ENCODE results near the gene KAT6B.

DNA sequence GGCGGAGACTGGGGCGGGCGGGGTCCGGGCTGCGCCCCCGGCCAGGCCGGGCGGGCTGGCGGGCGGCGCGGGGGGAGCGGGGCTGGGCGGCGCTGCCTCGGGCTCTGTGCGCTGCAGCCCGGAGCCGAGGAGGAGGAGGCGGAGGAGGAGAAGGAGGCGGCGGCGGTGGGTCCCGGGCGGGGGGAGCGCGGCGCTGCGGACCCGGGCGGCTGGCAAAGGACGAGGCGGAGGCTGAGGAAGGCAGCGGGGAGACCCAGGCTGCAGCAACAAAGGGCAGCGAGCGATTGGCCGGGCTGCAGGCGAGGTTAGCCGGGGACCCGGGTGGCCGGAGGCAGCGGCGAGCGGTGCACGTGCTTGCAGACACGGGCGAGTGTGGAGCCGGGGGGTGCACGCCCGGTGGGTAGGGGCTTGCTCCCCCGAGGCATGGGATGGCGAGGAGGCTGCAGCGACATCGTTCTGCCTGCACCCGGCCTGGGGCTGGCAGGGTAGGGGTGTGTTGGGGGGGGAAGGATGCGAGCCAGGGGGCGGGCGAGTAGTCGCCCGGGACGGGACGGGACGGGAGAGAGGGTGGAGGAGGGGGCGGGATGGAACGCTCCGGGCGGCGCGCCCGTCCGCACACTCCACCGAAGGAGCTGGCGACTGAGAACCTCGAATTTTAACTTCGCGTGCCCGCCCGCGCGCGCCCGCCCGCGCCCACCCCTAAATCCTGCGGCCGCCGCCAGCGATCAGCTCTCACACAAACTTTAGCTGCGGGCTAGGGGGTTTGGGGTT is 844 bp upstream of the KAT6B start:
- TF ChIP-seq, protein P1, sequence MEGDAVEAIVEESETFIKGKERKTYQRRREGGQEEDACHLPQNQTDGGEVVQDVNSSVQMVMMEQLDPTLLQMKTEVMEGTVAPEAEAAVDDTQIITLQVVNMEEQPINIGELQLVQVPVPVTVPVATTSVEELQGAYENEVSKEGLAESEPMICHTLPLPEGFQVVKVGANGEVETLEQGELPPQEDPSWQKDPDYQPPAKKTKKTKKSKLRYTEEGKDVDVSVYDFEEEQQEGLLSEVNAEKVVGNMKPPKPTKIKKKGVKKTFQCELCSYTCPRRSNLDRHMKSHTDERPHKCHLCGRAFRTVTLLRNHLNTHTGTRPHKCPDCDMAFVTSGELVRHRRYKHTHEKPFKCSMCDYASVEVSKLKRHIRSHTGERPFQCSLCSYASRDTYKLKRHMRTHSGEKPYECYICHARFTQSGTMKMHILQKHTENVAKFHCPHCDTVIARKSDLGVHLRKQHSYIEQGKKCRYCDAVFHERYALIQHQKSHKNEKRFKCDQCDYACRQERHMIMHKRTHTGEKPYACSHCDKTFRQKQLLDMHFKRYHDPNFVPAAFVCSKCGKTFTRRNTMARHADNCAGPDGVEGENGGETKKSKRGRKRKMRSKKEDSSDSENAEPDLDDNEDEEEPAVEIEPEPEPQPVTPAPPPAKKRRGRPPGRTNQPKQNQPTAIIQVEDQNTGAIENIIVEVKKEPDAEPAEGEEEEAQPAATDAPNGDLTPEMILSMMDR (IDR thresholded peaks at IDR 0.05), result no peak
- TF ChIP-seq POLR2AphosphoS5 (IDR thresholded peaks at IDR 0.05), result peak in 2 of 4 donors; percentile 3 to 22

Data from sigmoid colon (tissue), 4 donors.